Smooth muscle cell (in vitro differentiated cells): Measurements from ENCODE around the gene BRI3BP. TPM values are rescaled to one million over a fixed set of nuclear protein-coding genes. Genes with fewer than 3 reads are reported as not detected.
"Not testable (repeated sequence)": the region's sequence is repeated elsewhere in the genome, so short reads cannot be mapped to it uniquely, and the experiment has no call there.

Experiments used
- DNase-seq: peaks from one replicate; lab custom pipeline; 2025; ENCODE audit not compliant: unreplicated experiment; lab: John Stamatoyannopoulos, UW
- H2AFZ ChIP-seq: fragments of 200-600 bp; sonication (generic); 2 replicates; pipeline ENCODE4 v1.6.0; 2016; ENCODE audit warnings: antibody characterized with exemption, low read depth, mild to moderate bottlenecking
- H3F3A ChIP-seq: fragments of 200-600 bp; sonication (generic); 2 replicates; pipeline ENCODE4 v1.6.0; 2017; ENCODE audit warnings: antibody characterized with exemption, low read depth
- H3K27ac ChIP-seq: fragments of 200-600 bp; sonication (generic); 2 replicates; pipeline ENCODE4 v1.5.1; 2016; ENCODE audit warnings: low read depth, mild to moderate bottlenecking
- H3K27me3 ChIP-seq: fragments of 200-600 bp; sonication (generic); 2 replicates; pipeline ENCODE4 v1.6.1; 2016; ENCODE audit warnings: low read depth, mild to moderate bottlenecking
- H3K36me3 ChIP-seq: fragments of 200-600 bp; sonication (generic); 2 replicates; pipeline ENCODE4 v1.5.1; 2016; ENCODE audit warnings: low read depth
- H3K4me1 ChIP-seq: fragments of 200-600 bp; sonication (generic); 2 replicates; pipeline ENCODE4 v1.5.1; 2016; ENCODE audit warnings: low read depth
- H3K4me2 ChIP-seq: fragments of 200-600 bp; sonication (generic); 2 replicates; pipeline ENCODE4 v1.6.0; 2016; ENCODE audit warnings: mild to moderate bottlenecking
- H3K4me3 ChIP-seq: fragments of 200-600 bp; sonication (generic); 2 replicates; pipeline ENCODE4 v1.5.1; 2016; ENCODE audit warnings: mild to moderate bottlenecking
- H3K79me2 ChIP-seq: fragments of 200-600 bp; sonication (generic); 2 replicates; pipeline ENCODE4 v1.6.0; 2016; ENCODE audit warnings: low read depth, mild to moderate bottlenecking
- H3K9ac ChIP-seq: fragments of 200-600 bp; sonication (generic); 2 replicates; pipeline ENCODE4 v1.6.0; 2016; ENCODE audit warnings: low read depth
- H3K9me3 ChIP-seq: fragments of 200-600 bp; sonication (generic); replicated peaks from 2 replicates; pipeline ENCODE4 v1.5.1; 2016; ENCODE audit warnings: low read depth
- H4K20me1 ChIP-seq: fragments of 200-600 bp; sonication (generic); 2 replicates; pipeline ENCODE4 v1.6.0; 2016; ENCODE audit warnings: low read depth
- CTCF ChIP-seq: fragments of 200-600 bp; sonication (generic); IDR thresholded peaks from 2 replicates; pipeline ENCODE4 v1.5.1; 2017; ENCODE audit warnings: borderline replicate concordance, mild to moderate bottlenecking, antibody characterized with exemption; ENCODE audit not compliant: insufficient read depth, poor library complexity, severe bottlenecking
- whole genome bisulfite sequencing: methylation state at CpG from one replicate; pipeline ENCODE4 v1.1.7; 2016; ENCODE audit warnings: low lambda C conversion rate; 5-methylcytosine and 5-hydroxymethylcytosine counted together
- polyA plus RNA-seq: library from polyadenylated mRNA; unstranded; fragments of >200 nt; fragmentation: Nextera tagmentation; extraction: Ambion mirVana; gene quantifications from 2 replicates; pipeline ENCODE4 v1.2.1, GENCODE V29; 2016
- total RNA-seq: library from RNA; depleted of rRNA; stranded (reverse); fragments of >200 nt; gene quantifications from 2 replicates; pipeline ENCODE4 v1.2.3, GENCODE V29; 2014

BRI3BP gene
- total and polyA plus RNA-seq, 2 experiments from 2014 or later, result 1.2 to 1.8 TPM

DNA sequence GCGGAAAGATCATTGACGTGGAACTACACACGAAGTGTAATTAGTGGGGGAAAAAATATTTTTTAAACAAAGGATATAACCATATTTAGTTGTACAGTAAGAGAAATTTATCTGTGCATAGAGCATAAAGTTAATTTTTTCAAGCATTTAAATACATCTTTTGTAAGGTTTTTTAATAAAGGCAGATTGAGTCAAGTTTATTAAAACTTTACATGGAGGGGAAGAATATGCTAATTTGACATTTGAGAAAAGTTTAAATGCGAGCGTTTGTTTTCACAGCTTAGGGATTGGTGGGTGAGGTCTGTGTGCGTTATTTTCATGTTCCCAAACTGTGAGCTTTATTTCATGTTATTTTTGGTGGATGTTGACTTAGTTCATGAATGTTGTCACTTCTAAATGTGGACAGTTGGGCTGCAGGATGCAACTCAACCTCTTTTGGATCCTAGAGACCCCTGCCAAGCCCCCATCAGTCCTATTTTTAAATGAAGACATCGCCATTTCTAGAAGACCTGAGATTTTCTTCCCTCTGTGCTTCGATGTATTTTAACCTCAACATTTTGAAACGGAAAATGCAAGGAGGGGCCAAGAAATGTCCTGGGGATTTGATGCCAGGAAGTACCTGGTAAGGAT is 32.3 kb downstream of the BRI3BP start:
- Histone ChIP-seq H3K36me3 (no peaks in the 10 kb centered on the region), H3K4me1 (no peaks in the 10 kb centered on the region), H3K9ac (no peak overlapping the region), H3F3A (no peaks in the 10 kb centered on the region), H3K4me2 (no peak overlapping the region), H3K27me3 (no peaks in the 10 kb centered on the region), H3K4me3 (no peak overlapping the region), H3K9me3 (no peaks in the 10 kb centered on the region), H4K20me1 (no peaks in the 10 kb centered on the region), H3K79me2 (no peaks in the 10 kb centered on the region), H2AFZ (no peak overlapping the region), H3K27ac (no peak overlapping the region)
- no peak for DNase-seq
- 95% methylated on average over 9 of the region's 9 CpGs for WGBS
- TF ChIP-seq CTCF, result no peak

GRCh38 chr12:125028106-125028505 is 34.7 kb downstream of the BRI3BP start:
- WGBS, result 97% methylated on average over 8 of the region's 8 CpGs
- no peak overlapping the region for H3K9ac ChIP-seq

DNA sequence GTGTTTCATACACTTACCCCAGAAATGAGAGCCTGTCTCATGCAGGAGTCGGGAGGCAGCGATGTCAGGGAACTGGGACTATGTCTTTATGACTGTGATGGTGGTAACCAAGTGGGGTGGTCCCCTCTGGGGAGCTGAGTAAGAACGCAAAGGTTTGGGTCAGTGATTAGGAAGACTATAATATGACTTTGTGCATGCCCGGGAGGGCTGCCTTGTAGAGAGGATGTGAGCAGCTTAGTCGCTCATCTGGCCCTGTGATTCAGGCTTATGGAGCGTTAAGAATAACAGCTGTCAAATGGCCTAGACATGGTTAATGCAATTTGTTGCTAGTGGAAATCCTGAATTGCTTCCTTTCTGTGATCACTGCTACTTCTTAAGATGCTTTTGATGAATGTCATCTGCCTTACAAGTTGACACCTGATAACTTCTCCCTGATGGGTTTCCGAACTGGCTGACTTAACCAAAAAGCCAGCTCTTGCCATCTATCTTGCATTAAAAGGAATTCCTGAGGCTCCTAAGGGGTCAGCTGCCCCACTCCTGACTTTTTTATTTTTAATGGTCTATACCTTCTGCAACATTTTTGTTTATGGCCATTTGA is 36.4 kb downstream of the BRI3BP start:
- no peak for DNase-seq
- Histone ChIP-seq H2AFZ (no peak overlapping the region), H3K4me1 (no peaks in the 10 kb centered on the region), H3F3A (no peaks in the 10 kb centered on the region), H3K79me2 (no peaks in the 10 kb centered on the region), H4K20me1 (no peaks in the 10 kb centered on the region), H3K4me2 (no peak overlapping the region), H3K36me3 (no peaks in the 10 kb centered on the region), H3K27ac (no peak overlapping the region), H3K9me3 (peaks cover 3% of the 10 kb centered on the region), H3K4me3 (no peak overlapping the region), H3K27me3 (no peaks in the 10 kb centered on the region), H3K9ac (no peak overlapping the region)
- 67% methylated on average over 7 of the region's 7 CpGs for WGBS
- TF ChIP-seq CTCF, result no peak

More at GRCh38 chr12:125028106-125028505, 34.7 kb downstream of the BRI3BP start:
- no peaks in the 10 kb centered on the region for H3K27me3 ChIP-seq
- DNase-seq, result no peak
- H3K79me2 ChIP-seq, result no peaks in the 10 kb centered on the region
- no peak overlapping the region for H2AFZ ChIP-seq
- no peaks in the 10 kb centered on the region for H3F3A ChIP-seq
- no peaks in the 10 kb centered on the region for H3K36me3 ChIP-seq
- H3K9me3 ChIP-seq, result no peaks in the 10 kb centered on the region
- no peak overlapping the region for H3K27ac ChIP-seq
- no peak for TF ChIP-seq CTCF
- no peaks in the 10 kb centered on the region for H4K20me1 ChIP-seq
- no peak overlapping the region for H3K4me3 ChIP-seq
- no peaks in the 10 kb centered on the region for H3K4me1 ChIP-seq
- no peak overlapping the region for H3K4me2 ChIP-seq

DNA sequence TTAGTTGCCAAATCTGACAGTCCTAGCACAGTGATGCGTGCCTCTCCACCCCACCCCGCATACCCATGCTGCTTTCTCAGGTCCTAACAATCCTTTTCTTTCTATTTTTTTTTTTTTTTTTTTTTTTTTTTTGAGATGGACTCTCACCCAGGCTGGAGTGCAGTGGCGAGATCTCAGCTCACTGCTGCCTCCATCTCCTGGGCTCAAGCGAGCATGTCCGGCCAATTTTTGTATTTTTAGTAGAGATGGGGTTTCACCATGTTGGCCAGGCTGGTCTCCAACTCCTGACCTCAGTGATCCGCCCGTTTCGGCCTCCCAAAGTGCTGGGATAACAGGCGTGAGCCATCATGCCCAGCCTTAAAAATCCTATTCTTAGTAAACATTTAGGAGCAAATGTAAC is 38.0 kb downstream of the BRI3BP start:
- DNase-seq, H2AFZ ChIP-seq, H3K4me2 ChIP-seq, H3F3A ChIP-seq, H3K9ac ChIP-seq, H3K4me3 ChIP-seq, H3K27me3 ChIP-seq, H3K36me3 ChIP-seq, H3K79me2 ChIP-seq, H3K27ac ChIP-seq, H3K4me1 ChIP-seq, H3K9me3 ChIP-seq, H4K20me1 ChIP-seq: not testable (repeated sequence)
- 85% methylated on average over 9 of the region's 9 CpGs for WGBS
